ENCODE measurements around the gene DDX4. TPM values are rescaled to one million over a fixed set of nuclear protein-coding genes. Genes with fewer than 3 reads are reported as not detected.

The DDX4 gene
- polyA plus RNA-seq, 1 donor = 0.06 TPM

GRCh38 chr5:55865831-55866230 is 128.0 kb downstream of the DDX4 start:
- DNase-seq (ENCODE audit: low read depth) = no peak

- DNase-seq (ENCODE audit: low read depth) = no peak
These were observed 128.6 kb downstream of the DDX4 start for GRCh38 chr5:55866485-55866884.

Other genes with a start within 250 kb of the DDX4 start
- 47.1 TPM for gene PLPP1, start 203.1 kb upstream of the DDX4 start, polyA plus RNA-seq (ENCODE audit: insufficient read length)
- 11.0 TPM for gene SLC38A9, start 25.7 kb upstream of the DDX4 start, polyA plus RNA-seq (ENCODE audit: insufficient read length)
- gene IL31RA, start 113.3 kb downstream of the DDX4 start, polyA plus RNA-seq (ENCODE audit: insufficient read length) = 0.94 TPM

Measured in forelimb muscle (tissue), 1 donor.